Measurements from ENCODE around the gene RANBP10. TPM values are rescaled to one million over a fixed set of nuclear protein-coding genes. Genes with fewer than 3 reads are reported as not detected.

Gene RANBP10
- total RNA-seq, 6 experiments from 2014 or later = 15.1 to 38.4 (median 22.7) TPM

GRCh38 chr16:67833030-67833414, 26.7 kb upstream of the RANBP10 start:
- peak overlapping the region in 2 of 3 donors; percentile 37 to 57 for H3K27ac ChIP-seq
- peaks cover 0 to 12% (median 3%) of the 10 kb centered on the region in 4 donors for H3K4me1 ChIP-seq
- TF ChIP-seq POLR2A (IDR thresholded peaks at IDR 0.05) = no peak
- no peak for TF ChIP-seq CTCF (IDR thresholded peaks at IDR 0.05)
- H3K4me3 ChIP-seq = peak overlapping the region; percentile 76 to 94 (median 85)
- intact Hi-C loops (cut with DNase I) = no loop called here
- peak in 1 of 4 donors; percentile 13 for ATAC-seq
- WGBS (ENCODE audit: insufficient coverage, low coverage, low lambda C conversion rate, missing lambda C conversion rate) = 0% methylated on average over 3 of the region's 3 CpGs
- DNase-seq = no peak
- H3K9me3 ChIP-seq = no peaks in the 10 kb centered on the region
- H3K27me3 ChIP-seq = no peaks in the 10 kb centered on the region
- H3K36me3 ChIP-seq = peaks cover 0 to 18% (median 5%) of the 10 kb centered on the region in 4 donors

- H3K36me3 ChIP-seq = peaks cover 0 to 18% (median 5%) of the 10 kb centered on the region in 4 donors
- no CpG with 5 or more reads among the region's 4 CpGs for WGBS (ENCODE audit: insufficient coverage, low coverage, low lambda C conversion rate, missing lambda C conversion rate)
- no peak for TF ChIP-seq POLR2A (IDR thresholded peaks at IDR 0.05)
- no peak for TF ChIP-seq CTCF (IDR thresholded peaks at IDR 0.05)
- intact Hi-C loops (cut with DNase I) = loop anchor here in 1 of 2 donors (10.0 kb wide), 1 partner anchor 96 kb away; no protein-coding TSS in a partner anchor
- H3K9me3 ChIP-seq = no peaks in the 10 kb centered on the region
- peaks cover 0 to 9% (median 3%) of the 10 kb centered on the region in 4 donors for H3K4me1 ChIP-seq
- ATAC-seq = no peak
- no peaks in the 10 kb centered on the region for H3K27me3 ChIP-seq
- no peak overlapping the region for H3K4me3 ChIP-seq
- H3K27ac ChIP-seq = no peak overlapping the region
- no peak for DNase-seq
These were observed 22.3 kb upstream of the RANBP10 start for GRCh38 chr16:67828651-67829050.

- no peak for TF ChIP-seq POLR2A (IDR thresholded peaks at IDR 0.05)
- no peak for TF ChIP-seq CTCF (IDR thresholded peaks at IDR 0.05)
- peaks cover 0 to 15% (median 5%) of the 10 kb centered on the region in 4 donors for H3K36me3 ChIP-seq
- 96% methylated on average over 4 of the region's 14 CpGs for WGBS (ENCODE audit: insufficient coverage, low coverage, low lambda C conversion rate, missing lambda C conversion rate)
- intact Hi-C loops (cut with DNase I) = loop anchor here in 1 of 2 donors (10.0 kb wide), 1 partner anchor 99 kb away; no protein-coding TSS in a partner anchor
- no peaks in the 10 kb centered on the region for H3K4me1 ChIP-seq
- H3K4me3 ChIP-seq = no peak overlapping the region
- DNase-seq (no peak), ATAC-seq (no peak)
- no peaks in the 10 kb centered on the region for H3K9me3 ChIP-seq
- no peak overlapping the region for H3K27ac ChIP-seq
- H3K27me3 ChIP-seq = no peaks in the 10 kb centered on the region
These were observed 19.5 kb upstream of the RANBP10 start for GRCh38 chr16:67825906-67826305.

- H3K27ac ChIP-seq = no peak overlapping the region
- TF ChIP-seq POLR2A (IDR thresholded peaks at IDR 0.05) (no peak), CTCF (IDR thresholded peaks at IDR 0.05) (no peak)
- intact Hi-C loops (cut with DNase I) = loop anchor here in 1 of 2 donors (10.0 kb wide), 1 partner anchor 100 kb away; no protein-coding TSS in a partner anchor
- no peak for ATAC-seq
- H3K4me1 ChIP-seq = no peaks in the 10 kb centered on the region
- no CpG with 5 or more reads among the region's 8 CpGs for WGBS (ENCODE audit: insufficient coverage, low coverage, low lambda C conversion rate, missing lambda C conversion rate)
- no peaks in the 10 kb centered on the region for H3K27me3 ChIP-seq
- peaks cover 0 to 9% (median 3%) of the 10 kb centered on the region in 4 donors for H3K36me3 ChIP-seq
- no peak overlapping the region for H3K4me3 ChIP-seq
- no peak for DNase-seq
- no peaks in the 10 kb centered on the region for H3K9me3 ChIP-seq
These were observed 18.8 kb upstream of the RANBP10 start for GRCh38 chr16:67825119-67825518.

All from right lobe of liver (tissue), 6 donors.